HG02759 (cell line): ENCODE data around the gene GCG.
A peak's percentile ranks its signal among the peaks of the same experiment; 100 is the strongest.

Experiments used
- ATAC-seq: cut with Tn5 transposase; IDR thresholded peaks from one replicate; pipeline ENCODE4 v1.9.1; 2021; ENCODE audit warnings: mild to moderate bottlenecking, moderate library complexity; ENCODE audit not compliant: unreplicated experiment

The GCG gene

GRCh38 chr2:162153608-162154224, 1.7 kb upstream of the GCG start:
- peak; percentile 100 for ATAC-seq

GRCh38 chr2:162149940-162150339, 2.1 kb downstream of the GCG start:
- no peak for ATAC-seq

- ATAC-seq: no peak
These were observed 2.6 kb downstream of the GCG start for GRCh38 chr2:162149466-162149865.

- no peak for ATAC-seq
These were observed 3.1 kb downstream of the GCG start for GRCh38 chr2:162148956-162149355.

GRCh38 chr2:162143969-162144368, 8.1 kb downstream of the GCG start:
- ATAC-seq: no peak

GRCh38 chr2:162138310-162138709, 13.7 kb downstream of the GCG start:
- ATAC-seq: no peak

- ATAC-seq: no peak
These were observed 24.6 kb downstream of the GCG start for GRCh38 chr2:162127422-162127821.

GRCh38 chr2:162126527-162126926, 25.5 kb downstream of the GCG start:
- peak; percentile 22 for ATAC-seq

GRCh38 chr2:162126111-162126519, 25.9 kb downstream of the GCG start:
- peak; percentile 91 for ATAC-seq

- ATAC-seq: no peak
These were observed 26.9 kb downstream of the GCG start for GRCh38 chr2:162125138-162125537.

GRCh38 chr2:162123806-162124758, 28.0 kb downstream of the GCG start:
- no peak for ATAC-seq

GRCh38 chr2:162118166-162119031, 33.6 kb downstream of the GCG start:
- no peak for ATAC-seq

- ATAC-seq: no peak
These were observed 35.7 kb downstream of the GCG start for GRCh38 chr2:162116352-162116751.

GRCh38 chr2:162115076-162115475, 37.0 kb downstream of the GCG start:
- ATAC-seq: no peak

GRCh38 chr2:162114271-162114670, 37.8 kb downstream of the GCG start:
- ATAC-seq: no peak

GRCh38 chr2:162113776-162114168, 38.3 kb downstream of the GCG start:
- ATAC-seq: no peak

GRCh38 chr2:162113088-162113775, 38.8 kb downstream of the GCG start:
- ATAC-seq: no peak

- no peak for ATAC-seq
These were observed 39.8 kb downstream of the GCG start for GRCh38 chr2:162111958-162112850.

- ATAC-seq: no peak
These were observed 44.6 kb downstream of the GCG start for GRCh38 chr2:162107361-162107901.
